T-helper 1 cell treated with Interleukin-12 subunit alpha and Interleukin-12 subunit beta and Interleukin-4 antibody, amounts not matched to agents 30 μg/mL and 1 μg/mL, for 36 hours (primary cell): ENCODE data around the gene ATP6V0B.

Source experiments
- H3K27ac Mint-ChIP-seq: one replicate; pipeline ENCODE4 v1.8.0; 2021; ENCODE audit warnings: mild to moderate bottlenecking, mixed read lengths
- H3K27me3 Mint-ChIP-seq: one replicate; pipeline ENCODE4 v1.8.0; 2021; ENCODE audit warnings: low read depth, mixed read lengths
- H3K36me3 Mint-ChIP-seq: one replicate; pipeline ENCODE4 v1.8.0; 2021; ENCODE audit warnings: low read depth, mixed read lengths
- H3K4me1 Mint-ChIP-seq: one replicate; pipeline ENCODE4 v1.8.0; 2021; ENCODE audit warnings: low read depth, mixed read lengths
- H3K4me3 Mint-ChIP-seq: one replicate; pipeline ENCODE4 v1.8.0; 2021; ENCODE audit warnings: mild to moderate bottlenecking, moderate library complexity, mixed read lengths
- H3K9me3 Mint-ChIP-seq: one replicate; pipeline ENCODE4 v1.8.0; 2021; ENCODE audit warnings: mixed read lengths

ATP6V0B gene

DNA sequence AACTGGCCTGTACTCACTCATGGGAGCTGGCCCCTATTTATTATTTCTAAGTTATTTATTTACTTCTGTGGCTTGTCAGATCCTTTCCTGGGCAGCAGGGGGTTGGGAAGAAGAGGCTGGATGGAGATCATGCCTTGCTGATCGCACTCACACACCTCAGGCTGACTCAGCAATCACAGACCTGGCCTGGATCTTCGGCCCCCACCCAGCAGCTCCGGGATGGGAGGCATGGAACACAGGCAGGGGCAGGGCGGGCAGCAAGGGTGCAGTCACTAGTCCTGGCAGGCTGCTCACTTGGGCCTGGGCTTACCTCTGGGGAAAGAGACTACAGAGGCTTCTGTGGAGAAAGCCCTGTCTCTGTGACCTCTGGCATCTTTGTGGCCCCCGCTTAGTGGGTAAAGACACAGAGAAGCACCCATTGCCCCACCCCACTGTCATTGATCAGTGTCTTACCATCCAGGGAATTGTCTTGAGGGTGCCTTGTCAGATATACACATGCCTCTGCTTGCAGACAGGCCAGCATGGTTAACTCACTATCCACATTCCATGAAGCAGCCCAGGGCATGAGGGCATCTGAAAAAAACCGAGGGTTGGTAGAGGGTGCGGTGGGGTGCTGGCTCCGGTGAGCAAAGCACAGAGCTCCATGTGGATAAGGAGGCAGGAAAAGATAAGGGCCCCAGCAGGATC lies 37.4 kb upstream of the ATP6V0B start:
- Mint-ChIP-seq H3K27ac (no peak overlapping the region), H3K9me3 (no peaks in the 10 kb centered on the region), H3K4me1 (peaks cover 3% of the 10 kb centered on the region), H3K36me3 (peaks cover 3% of the 10 kb centered on the region), H3K27me3 (peaks cover 20% of the 10 kb centered on the region), H3K4me3 (no peak overlapping the region)

DNA sequence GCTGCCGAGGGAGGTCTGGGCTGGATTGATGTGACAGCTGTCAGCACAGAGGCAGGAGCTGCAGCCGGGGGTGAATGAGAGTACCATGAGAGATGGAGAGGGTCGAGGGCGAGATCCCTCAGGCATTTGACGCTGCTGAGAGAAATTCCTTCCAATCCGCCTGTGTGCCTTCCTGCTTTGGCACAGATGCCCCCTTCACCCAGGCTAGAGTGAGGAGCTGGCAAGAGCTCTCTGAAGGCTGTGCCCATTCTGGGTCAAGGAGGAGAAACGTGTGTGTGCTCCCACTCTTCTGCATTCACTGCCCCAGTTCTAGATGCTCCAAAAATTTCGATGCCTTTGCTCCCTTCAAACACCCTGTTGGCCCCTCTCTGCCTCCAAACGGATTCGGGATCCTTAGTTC lies 36.4 kb upstream of the ATP6V0B start:
- H3K4me3 Mint-ChIP-seq, result no peak overlapping the region
- H3K27ac Mint-ChIP-seq, result no peak overlapping the region
- peaks cover 10% of the 10 kb centered on the region for H3K4me1 Mint-ChIP-seq
- peaks cover 11% of the 10 kb centered on the region for H3K36me3 Mint-ChIP-seq
- H3K27me3 Mint-ChIP-seq, result peaks cover 13% of the 10 kb centered on the region
- H3K9me3 Mint-ChIP-seq, result no peaks in the 10 kb centered on the region

DNA sequence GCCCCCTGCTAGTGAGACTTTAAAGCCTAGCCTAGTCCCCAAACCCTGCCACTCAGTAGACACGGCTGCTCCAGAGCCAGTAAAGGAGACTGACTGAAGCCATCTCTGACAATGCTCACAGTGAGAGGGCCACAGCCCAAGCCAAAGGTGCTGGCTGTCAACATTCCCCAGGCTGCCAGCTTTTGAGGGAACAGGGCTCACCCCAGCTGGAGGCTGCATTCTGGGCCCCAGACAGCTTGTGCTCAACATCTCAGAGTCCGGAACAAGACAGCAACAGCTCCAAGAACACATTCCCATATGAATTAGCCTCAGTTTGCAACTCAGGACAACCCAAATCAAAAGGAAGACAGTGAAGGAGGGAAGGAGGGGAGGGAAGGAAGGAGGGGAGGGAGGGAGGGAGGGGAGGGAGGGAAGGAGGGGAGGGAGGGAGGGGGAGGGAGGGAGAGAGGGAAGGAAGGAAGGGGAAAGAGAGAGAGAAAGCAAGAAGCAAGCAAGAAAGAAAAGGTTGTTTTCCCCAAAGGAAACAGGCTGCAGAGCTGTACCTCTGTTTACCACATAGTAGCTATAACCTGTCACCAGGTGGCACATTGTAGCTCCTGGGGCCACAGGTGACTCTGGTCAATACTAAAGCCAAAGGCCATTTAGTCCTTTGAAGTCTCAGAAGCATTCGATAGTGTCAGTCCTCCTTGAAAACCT lies 35.7 kb upstream of the ATP6V0B start:
- Mint-ChIP-seq H3K4me3 (no peak overlapping the region), H3K4me1 (peaks cover 8% of the 10 kb centered on the region), H3K27ac (no peak overlapping the region), H3K27me3 (peaks cover 13% of the 10 kb centered on the region), H3K36me3 (peaks cover 11% of the 10 kb centered on the region), H3K9me3 (no peaks in the 10 kb centered on the region)

DNA sequence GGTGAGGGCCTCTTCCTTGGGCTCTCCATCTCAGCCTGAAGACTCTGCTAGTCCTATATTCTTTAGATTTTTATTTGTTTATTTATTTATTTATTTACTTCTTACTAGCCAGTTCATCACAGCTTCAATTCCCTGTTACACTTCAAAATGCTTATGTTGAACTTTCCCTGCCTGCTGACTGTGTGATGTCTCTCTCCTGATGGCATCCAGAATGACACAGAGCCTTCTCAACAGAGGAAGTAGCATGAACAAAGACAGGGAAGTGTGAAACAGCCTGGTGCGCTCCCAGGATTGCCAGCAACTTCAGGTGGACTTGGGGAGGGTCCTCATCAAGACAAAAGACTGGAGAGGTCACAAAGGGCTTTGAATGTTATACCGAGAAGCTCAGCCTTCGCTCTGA lies 32.3 kb upstream of the ATP6V0B start:
- Mint-ChIP-seq H3K4me3 (no peak overlapping the region), H3K27ac (no peak overlapping the region), H3K9me3 (no peaks in the 10 kb centered on the region), H3K4me1 (peaks cover 27% of the 10 kb centered on the region), H3K36me3 (peaks cover 12% of the 10 kb centered on the region), H3K27me3 (no peaks in the 10 kb centered on the region)

DNA sequence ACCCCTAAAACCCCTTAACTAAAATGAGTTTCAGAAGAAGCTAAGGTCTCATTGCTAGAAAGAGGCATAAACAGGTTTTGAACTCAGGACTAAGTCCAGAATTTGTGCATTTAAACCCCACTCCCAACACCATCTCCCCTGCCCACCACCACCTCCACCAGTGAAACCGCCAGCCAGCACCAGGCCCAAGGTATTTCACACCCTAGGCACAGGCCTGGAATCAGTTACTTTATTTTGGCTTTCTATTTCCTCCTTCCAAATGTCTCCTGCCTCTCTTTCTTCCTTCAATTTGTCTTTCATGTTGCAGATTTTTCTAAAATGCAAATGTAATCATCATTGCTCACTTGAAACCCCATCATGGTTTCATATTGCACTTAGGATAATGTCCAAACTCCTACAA lies 29.9 kb upstream of the ATP6V0B start:
- H3K27ac Mint-ChIP-seq, result no peak overlapping the region
- no peaks in the 10 kb centered on the region for H3K27me3 Mint-ChIP-seq
- H3K36me3 Mint-ChIP-seq, result peaks cover 10% of the 10 kb centered on the region
- H3K9me3 Mint-ChIP-seq, result no peaks in the 10 kb centered on the region
- H3K4me1 Mint-ChIP-seq, result peaks cover 38% of the 10 kb centered on the region
- peak overlapping the region; percentile 92 for H3K4me3 Mint-ChIP-seq

DNA sequence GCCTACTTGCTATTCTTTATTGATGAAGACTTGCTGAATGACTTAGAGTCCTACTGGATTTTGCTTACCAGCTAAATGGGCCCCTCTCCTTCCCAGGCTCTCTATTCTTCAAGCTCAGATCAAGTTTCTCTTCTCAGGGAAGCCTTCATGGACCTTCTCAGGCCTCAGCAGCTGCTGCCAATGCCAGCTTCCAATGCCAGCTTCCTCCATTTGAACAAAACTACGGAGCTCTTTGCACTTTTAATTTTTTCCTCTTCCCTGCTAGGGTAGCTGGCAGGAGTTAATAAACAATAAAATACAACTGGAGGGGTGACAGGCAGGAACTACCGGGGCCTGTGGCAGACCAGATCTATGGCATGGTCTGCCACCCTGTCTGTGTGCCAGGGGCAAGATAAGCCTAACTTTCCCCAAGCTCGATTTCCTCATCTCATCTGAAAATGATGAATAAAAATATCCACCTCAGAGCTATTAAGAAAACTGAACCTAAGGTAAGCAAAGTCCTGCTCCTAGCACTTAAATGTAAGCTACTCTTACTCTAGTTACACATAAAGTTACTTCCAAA lies 29.0 kb upstream of the ATP6V0B start:
- Mint-ChIP-seq H3K4me1 (peaks cover 44% of the 10 kb centered on the region), H3K27me3 (no peaks in the 10 kb centered on the region), H3K4me3 (peak overlapping the region; percentile 92), H3K27ac (peak overlapping the region; percentile 95), H3K36me3 (peaks cover 15% of the 10 kb centered on the region), H3K9me3 (no peaks in the 10 kb centered on the region)

DNA sequence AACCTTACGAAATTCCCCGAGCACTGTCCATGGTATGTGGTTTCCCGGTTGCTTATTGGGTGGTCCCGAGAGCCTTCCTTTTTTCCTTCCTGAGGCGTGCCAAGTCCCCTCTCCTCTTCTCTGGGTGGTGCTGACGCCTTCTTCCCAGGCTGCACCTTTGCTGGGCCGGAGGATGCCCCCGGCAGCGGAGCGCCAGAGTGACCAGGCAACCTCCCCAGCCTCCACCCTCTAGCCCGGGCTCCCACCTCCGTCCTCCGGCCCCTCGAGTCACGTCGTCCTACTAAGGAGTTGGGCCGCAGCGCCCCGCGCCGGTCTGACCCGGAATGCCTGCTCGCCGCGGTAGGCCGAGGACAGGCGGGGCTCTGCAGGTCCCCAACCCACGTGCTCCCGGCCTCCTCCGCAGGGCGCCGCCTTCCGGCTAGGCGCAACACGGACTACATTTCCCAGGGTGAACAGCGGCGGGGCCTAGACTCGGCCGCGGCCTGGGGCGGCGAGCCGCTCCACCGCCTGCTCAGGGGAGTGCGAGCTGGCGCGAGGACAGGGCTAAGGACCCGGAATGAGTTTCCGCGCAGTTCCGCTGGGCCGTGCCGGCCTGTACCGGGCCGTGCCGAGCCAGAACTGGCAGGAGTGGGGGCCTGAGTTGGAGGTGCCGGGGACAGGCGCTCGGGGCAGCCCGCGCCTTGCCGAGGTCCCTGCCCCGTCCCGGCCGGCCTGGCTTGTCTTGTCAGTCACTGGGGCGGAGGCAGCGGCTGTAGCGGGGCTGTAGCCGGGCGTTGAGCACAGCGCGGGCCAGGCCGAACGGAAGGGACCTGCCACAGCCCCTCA lies 28.3 kb upstream of the ATP6V0B start, which contains the start of gene IPO13:
IPO13 (plus strand) TSS at position 715 of the 825 bp plus-strand sequence. CDS start 651 bp downstream, outside the sequence.
- Mint-ChIP-seq H3K4me1 (peaks cover 50% of the 10 kb centered on the region), H3K36me3 (peaks cover 16% of the 10 kb centered on the region), H3K27me3 (no peaks in the 10 kb centered on the region), H3K9me3 (no peaks in the 10 kb centered on the region), H3K27ac (peak within 1 kb of the TSS; percentile 95), H3K4me3 (peak within 1 kb of the TSS; percentile 92)

DNA sequence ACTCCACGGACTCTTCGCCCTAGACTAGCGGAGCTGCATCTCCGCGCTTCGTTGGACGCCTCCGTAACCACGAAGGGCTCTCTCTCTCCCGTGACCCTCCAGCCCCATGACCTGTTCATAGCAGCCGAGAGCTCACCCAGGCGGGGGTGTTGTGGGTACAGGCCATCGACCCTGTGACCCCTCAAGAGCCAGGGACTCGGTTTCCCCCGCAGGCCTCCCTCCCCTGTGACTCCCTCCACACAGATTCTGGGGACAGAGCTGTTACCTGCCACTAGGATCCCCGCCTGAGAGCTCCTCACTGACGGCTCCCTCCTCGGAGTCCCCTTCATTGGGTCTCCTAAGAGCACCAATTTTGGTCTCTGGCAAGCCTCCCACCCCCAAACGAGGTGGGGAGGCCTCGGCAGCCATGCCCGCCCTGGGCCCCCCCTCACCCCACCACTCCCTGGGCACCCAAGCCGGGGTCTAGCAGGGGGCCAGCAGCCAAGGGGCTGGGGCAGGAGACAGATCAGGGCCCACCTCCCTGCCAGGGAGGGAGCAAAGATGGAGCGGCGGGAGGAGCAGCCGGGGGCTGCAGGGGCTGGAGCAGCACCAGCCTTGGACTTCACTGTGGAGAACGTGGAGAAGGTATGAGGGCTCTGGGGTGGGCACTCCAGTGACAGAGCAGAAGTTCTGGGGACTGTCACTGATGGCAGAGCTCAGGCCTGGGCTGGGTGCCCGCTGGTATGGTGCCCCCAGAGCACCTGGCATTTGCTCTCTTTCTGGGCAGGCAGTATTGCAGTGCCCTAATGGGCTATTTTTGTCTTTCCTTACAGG lies 27.5 kb upstream of the ATP6V0B start:
- no peaks in the 10 kb centered on the region for H3K27me3 Mint-ChIP-seq
- peak overlapping the region; percentile 92 for H3K4me3 Mint-ChIP-seq
- no peaks in the 10 kb centered on the region for H3K9me3 Mint-ChIP-seq
- H3K4me1 Mint-ChIP-seq, result peaks cover 51% of the 10 kb centered on the region
- H3K36me3 Mint-ChIP-seq, result peaks cover 16% of the 10 kb centered on the region
- H3K27ac Mint-ChIP-seq, result peak overlapping the region; percentile 95

- H3K4me3 Mint-ChIP-seq, result peak overlapping the region; percentile 92
- peak overlapping the region; percentile 79 for H3K27ac Mint-ChIP-seq
- H3K9me3 Mint-ChIP-seq, result no peaks in the 10 kb centered on the region
- no peaks in the 10 kb centered on the region for H3K27me3 Mint-ChIP-seq
- H3K36me3 Mint-ChIP-seq, result peaks cover 11% of the 10 kb centered on the region
- peaks cover 47% of the 10 kb centered on the region for H3K4me1 Mint-ChIP-seq
These were observed 26.8 kb upstream of the ATP6V0B start for GRCh38 chr1:43947874-43948437.

GRCh38 chr1:43949678-43950077 lies 25.1 kb upstream of the ATP6V0B start:
- peak overlapping the region; percentile 1 for H3K4me3 Mint-ChIP-seq
- H3K27ac Mint-ChIP-seq, result no peak overlapping the region
- H3K4me1 Mint-ChIP-seq, result peaks cover 40% of the 10 kb centered on the region

GRCh38 chr1:43951021-43951985 lies 23.5 kb upstream of the ATP6V0B start:
- peaks cover 26% of the 10 kb centered on the region for H3K4me1 Mint-ChIP-seq
- H3K36me3 Mint-ChIP-seq, result peaks cover 7% of the 10 kb centered on the region
- no peaks in the 10 kb centered on the region for H3K27me3 Mint-ChIP-seq
- H3K27ac Mint-ChIP-seq, result no peak overlapping the region
- no peaks in the 10 kb centered on the region for H3K9me3 Mint-ChIP-seq
- no peak overlapping the region for H3K4me3 Mint-ChIP-seq

More at GRCh38 chr1:43949678-43950077, 25.1 kb upstream of the ATP6V0B start:
- H3K9me3 Mint-ChIP-seq, result no peaks in the 10 kb centered on the region
- peaks cover 8% of the 10 kb centered on the region for H3K36me3 Mint-ChIP-seq
- no peaks in the 10 kb centered on the region for H3K27me3 Mint-ChIP-seq

GRCh38 chr1:43952731-43953346 lies 21.9 kb upstream of the ATP6V0B start:
- no peaks in the 10 kb centered on the region for H3K9me3 Mint-ChIP-seq
- peaks cover 7% of the 10 kb centered on the region for H3K36me3 Mint-ChIP-seq
- H3K27ac Mint-ChIP-seq, result no peak overlapping the region
- H3K4me1 Mint-ChIP-seq, result peaks cover 22% of the 10 kb centered on the region
- H3K27me3 Mint-ChIP-seq, result no peaks in the 10 kb centered on the region
- H3K4me3 Mint-ChIP-seq, result no peak overlapping the region
